A549 (cell line): ENCODE measurements around the gene MAN2B2.

Experiments
- CTCF ChIP-seq: fragments of >200 bp; sonication (Bioruptor Twin); formaldehyde crosslinking; IDR thresholded peaks from 3 replicates; pipeline ENCODE4 v1.5.1; 2016
- FOSL2 ChIP-seq, 2 experiments: fragments of 450-650 bp in 1 of 2; fragments of >200 bp in 1 of 2; sonication (Bioruptor Twin) in 1 of 2; formaldehyde crosslinking; IDR thresholded peaks; 2 replicates each; pipeline versions ENCODE4 v1.5.0 to v1.6.1; 2016 to 2020; ENCODE audit warnings: mild to moderate bottlenecking in 1 of 2, moderate library complexity in 1 of 2
- TF ChIP-seq, protein P1 (sequence below): fragments of 150-350 bp; IDR thresholded peaks from 2 replicates; pipeline ENCODE4 v1.6.1; 2014; ENCODE audit warnings: low read depth, mild to moderate bottlenecking, low read length

DNA sequence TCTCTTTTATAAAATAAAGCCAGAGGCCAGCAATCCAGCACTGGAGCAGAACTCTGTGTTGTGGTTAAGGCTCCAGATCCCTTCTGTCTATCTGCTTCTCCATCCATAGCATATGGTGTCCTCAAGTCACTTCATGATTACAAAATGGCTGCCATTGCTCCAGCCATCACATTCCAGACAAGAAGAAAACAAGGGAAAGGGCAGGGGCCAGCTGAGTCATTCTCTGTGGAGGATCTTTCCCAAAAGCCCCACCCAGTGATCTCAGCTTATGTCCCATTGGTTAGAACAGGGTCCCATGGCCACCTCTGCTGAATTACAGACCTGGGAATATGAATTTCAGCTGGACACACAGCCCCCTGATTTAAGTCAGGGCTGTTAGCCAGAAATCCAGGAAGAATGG is 34.1 kb upstream of the MAN2B2 start:
- TF ChIP-seq FOSL2 (IDR thresholded peaks at IDR 0.05) (no peak), FOSL2 (CRISPR knock-in tag; IDR thresholded peaks at IDR 0.05) (no peak), CTCF (no peak)
- TF ChIP-seq, protein P1, sequence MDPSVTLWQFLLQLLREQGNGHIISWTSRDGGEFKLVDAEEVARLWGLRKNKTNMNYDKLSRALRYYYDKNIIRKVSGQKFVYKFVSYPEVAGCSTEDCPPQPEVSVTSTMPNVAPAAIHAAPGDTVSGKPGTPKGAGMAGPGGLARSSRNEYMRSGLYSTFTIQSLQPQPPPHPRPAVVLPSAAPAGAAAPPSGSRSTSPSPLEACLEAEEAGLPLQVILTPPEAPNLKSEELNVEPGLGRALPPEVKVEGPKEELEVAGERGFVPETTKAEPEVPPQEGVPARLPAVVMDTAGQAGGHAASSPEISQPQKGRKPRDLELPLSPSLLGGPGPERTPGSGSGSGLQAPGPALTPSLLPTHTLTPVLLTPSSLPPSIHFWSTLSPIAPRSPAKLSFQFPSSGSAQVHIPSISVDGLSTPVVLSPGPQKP, result no peak
